EL (cell line): ENCODE data around the gene PPIAL4G.
"Not testable (repeated sequence)": the region's sequence is repeated elsewhere in the genome, so short reads cannot be mapped to it uniquely, and the experiment has no call there.

Source experiments
- DNase-seq: peaks from one replicate; pipeline ENCODE4 v3.0.0-alpha.2; 2016

Gene PPIAL4G

DNA sequence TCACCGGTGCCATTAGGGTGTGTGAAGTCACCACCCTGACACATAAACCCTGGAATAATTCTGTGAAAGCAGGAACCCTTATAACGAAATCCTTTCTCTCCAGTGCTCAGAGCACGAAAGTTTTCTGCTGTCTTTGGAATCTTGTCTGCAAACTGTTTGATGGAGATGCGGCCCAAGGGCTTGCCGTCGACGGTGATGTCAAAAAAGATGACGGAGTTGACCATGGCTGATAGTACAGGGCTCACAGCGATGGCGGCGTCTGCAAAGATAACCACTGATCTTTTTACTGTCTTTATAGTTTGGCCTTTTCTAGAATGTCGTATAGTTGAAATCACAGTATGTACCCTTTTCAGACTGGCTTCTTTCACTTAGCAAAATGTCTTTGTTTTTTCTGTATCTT lies at the start of gene PPIAL4G:
Gene PPIAL4G (minus strand): TSS at position 274 of the 400 bp plus-strand sequence. CDS start 50 bp downstream, at position 224.
- not testable (repeated sequence) for DNase-seq

DNA sequence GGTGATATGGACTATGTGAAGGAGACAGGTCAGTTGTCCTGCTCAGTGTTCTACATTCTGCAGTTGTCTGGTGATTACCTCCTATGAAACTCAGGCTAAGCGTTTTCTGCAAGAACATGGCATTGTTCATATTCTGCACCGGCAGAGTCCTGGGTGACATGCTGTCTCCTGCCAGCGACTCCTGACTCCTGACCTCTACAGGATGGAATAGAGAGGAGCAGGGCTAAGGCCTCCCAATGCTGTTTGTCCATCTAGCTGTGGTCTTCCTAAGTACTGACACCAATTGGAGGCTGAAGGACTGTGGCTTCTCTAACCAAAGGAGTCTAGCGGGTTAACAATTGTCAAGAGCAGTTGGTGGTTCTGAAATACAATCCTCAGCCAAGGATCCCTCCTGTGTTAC lies 49.1 kb upstream of the PPIAL4G start:
- not testable (repeated sequence) for DNase-seq

DNA sequence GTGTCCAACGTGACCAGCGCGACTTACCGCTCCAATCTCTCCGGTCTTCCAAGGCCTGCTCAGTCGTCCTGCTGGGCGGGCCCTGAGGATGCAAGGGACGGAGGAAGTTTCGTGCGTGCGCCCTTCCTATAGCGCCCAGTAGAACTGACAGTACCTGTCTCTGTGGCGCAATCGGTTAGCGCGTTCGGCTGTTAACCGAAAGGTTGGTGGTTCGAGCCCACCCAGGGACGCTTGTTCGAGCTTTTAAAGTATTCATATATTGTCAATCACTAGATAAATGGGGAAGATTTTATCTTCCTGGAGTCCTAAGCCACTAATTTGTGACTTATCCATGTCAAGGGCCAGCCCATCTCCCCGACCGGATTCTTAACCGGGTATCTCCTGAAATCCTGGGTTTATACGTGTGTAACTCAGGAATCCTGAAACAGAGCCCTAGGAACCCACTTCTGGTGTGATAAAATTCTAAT lies 46.0 kb upstream of the PPIAL4G start:
- peak; percentile 84 for DNase-seq

GRCh38 chr1:148528591-148528990 lies 45.5 kb upstream of the PPIAL4G start:
- DNase-seq: not testable (repeated sequence)

- not testable (repeated sequence) for DNase-seq
Measured at GRCh38 chr1:148526587-148526986, 43.5 kb upstream of the PPIAL4G start.

- not testable (repeated sequence) for DNase-seq
Measured at GRCh38 chr1:148523205-148524144, 40.4 kb upstream of the PPIAL4G start.

- peak; percentile 98 for DNase-seq
Measured at GRCh38 chr1:148522561-148523204, 39.6 kb upstream of the PPIAL4G start.

DNA sequence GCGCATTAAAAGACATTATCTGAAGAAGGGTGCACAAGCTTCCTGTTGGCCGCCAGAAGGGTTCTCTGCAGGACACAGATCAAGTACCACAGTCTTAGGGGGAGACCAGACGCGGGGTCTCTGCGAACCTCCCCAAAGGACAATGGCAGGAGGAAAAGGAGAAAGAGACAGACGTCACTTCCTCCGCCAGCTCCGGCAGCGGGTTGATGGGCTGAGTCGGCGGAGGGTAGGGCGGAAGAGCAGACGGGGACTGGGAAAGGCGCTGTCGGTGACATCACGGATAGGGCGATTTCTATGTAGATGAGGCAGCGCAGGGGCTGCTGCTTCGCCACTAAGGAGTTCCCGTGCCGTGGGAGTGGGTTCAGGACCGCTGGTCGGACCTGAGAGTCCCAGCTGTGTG lies 39.0 kb upstream of the PPIAL4G start:
- DNase-seq: peak; percentile 85

DNA sequence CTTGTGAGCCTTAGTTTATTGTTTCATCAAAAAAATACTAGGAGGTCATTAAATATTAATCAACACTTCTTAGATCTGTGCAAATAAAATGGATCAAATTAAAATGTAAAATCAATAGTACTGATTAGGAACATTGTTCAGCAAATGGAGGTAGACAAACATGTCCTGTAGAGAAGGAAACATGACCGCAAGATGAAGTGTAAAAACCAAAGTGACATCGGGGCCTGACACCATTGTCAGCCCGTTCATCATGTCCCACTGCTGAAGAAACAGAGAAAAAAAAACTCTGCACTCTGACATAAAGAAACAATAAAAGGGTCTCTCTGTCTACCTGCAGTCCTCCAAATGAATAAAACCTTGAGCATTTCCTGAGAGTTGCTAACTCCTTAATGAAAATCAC lies 31.2 kb upstream of the PPIAL4G start:
- DNase-seq: not testable (repeated sequence)

- peak; percentile 67 for DNase-seq
Measured at GRCh38 chr1:148512571-148513184, 29.6 kb upstream of the PPIAL4G start.

DNA sequence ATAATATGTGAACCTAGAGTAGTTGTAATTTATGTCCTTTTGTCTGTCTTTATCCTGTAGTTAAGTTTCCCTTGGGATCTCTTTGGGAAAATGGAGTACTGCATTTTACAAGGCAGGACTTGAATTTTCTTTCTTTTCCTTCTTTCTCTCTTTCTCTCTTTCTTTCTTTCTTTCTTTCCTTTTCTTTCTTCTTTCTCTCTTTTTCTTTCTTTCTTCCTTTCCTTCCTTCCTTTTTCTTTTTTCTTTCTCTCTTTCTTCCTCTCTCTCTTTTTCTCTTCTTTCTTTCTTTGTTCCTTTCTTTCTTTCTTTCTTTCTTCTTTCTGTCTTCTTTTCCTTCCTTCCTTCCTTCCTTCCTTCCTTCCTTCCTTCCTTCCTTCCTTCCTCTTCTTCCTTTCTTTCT lies 10.8 kb upstream of the PPIAL4G start:
- DNase-seq: not testable (repeated sequence)

DNA sequence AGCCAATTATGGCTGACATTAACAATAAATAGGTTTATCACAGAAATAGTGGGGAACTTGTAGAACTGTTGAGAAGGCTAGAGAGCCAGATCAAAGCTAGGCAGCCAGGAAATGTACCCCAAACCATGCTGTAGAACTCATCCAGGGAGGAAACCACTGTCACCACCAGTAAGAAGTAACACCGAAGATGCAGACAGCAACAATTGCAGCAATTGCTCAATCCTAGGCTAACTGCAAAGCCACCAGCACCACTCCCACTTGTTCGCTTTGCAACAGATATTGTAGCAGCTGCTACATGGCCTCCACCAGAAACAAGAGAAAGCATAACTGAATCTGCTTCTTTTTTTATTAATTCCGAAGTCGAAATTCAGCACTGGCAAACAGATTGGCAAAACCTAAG lies 2.0 kb downstream of the PPIAL4G start:
- not testable (repeated sequence) for DNase-seq

DNA sequence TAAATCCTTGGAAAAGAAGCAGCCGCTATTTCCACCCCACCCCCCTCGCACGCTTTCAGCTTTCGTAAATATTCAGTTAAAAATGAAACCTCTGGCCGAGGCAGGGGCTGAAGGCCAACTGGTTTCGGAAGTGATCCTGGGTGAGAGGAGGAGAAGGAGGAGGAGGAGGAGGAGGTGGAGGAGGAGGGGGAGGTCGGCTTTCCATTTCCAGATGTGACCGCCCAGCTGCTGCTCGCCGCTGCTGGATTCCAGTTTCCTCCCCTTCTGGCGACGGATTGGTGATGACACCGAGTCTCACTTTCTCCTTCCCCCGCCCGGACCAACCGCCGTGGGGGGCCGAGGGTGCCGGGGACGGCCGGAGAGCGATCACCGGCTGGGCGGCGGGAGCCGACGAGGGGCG lies 23.4 kb downstream of the PPIAL4G start:
- DNase-seq: not testable (repeated sequence)

- peak; percentile 10 for DNase-seq
Measured at GRCh38 chr1:148458901-148459581, 24.1 kb downstream of the PPIAL4G start.

GRCh38 chr1:148458398-148458797 lies 24.7 kb downstream of the PPIAL4G start:
- not testable (repeated sequence) for DNase-seq

DNA sequence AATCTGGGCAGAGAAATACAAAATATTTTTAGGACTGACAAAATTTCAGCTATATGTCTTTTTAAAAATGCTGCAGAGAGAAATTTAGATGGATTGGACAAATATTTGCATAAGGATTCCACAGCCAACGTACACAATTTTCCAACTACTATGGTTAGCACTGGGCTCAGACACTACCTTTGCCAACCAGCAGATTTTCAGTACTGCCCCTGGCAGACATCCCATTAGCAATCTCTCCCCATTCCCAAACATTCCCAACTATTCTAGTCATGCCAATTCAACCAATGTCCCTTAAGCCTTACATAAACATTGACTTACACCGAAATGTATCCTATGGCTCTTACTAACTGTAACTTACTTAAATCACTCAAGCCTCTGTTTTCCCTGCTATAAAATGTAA lies 30.3 kb downstream of the PPIAL4G start:
- peak; percentile 56 for DNase-seq

DNA sequence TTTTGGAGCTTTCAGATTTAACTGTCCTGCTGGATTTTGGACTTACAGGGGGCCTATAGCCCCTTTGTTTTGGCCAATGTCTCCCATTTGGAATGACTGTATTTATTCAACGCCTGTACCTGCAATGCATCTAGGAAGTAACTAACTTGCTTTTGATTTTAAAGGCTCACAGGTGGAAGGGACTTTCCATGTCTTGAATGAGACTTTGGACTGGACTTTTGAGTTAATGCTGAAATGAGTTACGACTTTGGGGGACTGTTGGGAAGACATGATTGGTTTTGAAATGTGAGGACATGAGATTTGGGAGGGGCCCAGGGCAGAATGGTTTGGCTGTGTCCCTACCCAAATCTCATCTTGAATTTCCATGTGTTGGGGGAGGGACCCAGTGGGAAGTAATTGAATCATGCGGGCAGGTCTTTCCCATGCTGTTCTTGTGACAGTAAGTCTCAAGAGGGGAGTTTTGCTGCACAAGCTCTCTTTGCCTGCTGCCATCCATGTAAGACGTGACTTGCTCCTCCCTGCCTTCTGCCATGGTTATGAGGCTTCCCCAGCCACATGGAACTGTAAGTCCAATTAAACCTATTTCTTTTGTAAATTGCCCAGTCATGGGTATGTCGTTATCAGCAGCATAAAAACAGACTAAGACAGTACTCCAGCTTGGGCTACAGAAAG lies 43.3 kb downstream of the PPIAL4G start:
- not testable (repeated sequence) for DNase-seq

DNA sequence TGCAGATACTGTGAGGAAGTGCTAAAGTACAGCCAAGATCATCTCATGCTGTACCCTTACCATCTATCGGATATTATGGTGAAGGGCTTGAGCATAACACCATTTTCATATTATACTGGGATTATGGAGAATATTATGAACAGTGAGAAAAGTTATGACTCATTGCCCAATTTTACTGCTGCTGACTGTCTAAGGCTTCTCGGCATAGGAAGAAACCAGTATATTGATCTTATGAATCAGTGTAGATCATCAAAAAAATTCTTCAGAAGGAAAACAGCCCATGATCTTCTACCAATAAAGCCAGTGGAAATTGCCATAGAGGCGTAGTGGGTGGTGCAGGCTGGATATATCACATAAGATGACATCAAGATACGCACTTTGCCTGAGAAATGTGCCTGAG lies 47.7 kb downstream of the PPIAL4G start:
- DNase-seq: no peak

- no peak for DNase-seq
Measured at GRCh38 chr1:148434832-148435231, 48.3 kb downstream of the PPIAL4G start.

DNA sequence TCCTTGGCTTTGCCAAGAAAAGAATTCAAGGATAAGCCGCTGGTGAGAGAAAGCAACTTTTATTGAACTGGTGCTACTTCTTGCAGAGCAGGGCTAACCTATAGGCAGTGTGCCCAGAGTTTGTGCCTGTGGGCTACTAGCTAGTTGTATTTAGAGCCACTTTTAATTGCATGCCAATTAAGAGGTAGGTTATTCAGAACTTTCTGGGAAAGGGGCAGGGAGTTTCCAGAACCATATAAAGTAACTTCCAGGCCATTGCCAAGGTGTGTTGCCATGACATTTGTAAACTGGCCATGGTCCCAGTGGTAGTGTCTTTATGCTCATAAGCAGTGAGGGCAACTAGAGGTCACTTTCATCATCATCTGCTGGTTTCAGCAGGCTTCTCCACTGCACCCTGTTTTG lies 50.2 kb downstream of the PPIAL4G start:
- not testable (repeated sequence) for DNase-seq
